NT2/D1 (cell line): Measurements from ENCODE around the gene MLH3.

ENCODE experiments used
- SUZ12 ChIP-seq: IDR thresholded peaks from 2 replicates; pipeline ENCODE4 v1.6.1; 2011; ENCODE audit not compliant: insufficient read length, insufficient read depth; ENCODE audit errors: extremely low read depth
- YY1 ChIP-seq: IDR thresholded peaks from 2 replicates; pipeline ENCODE4 v1.6.1; 2011; ENCODE audit not compliant: insufficient read length, insufficient read depth
- ZNF274 ChIP-seq: IDR thresholded peaks from 2 replicates; pipeline ENCODE4 v1.6.1; 2011; ENCODE audit warnings: mild to moderate bottlenecking, low read depth, low read length

GRCh38 chr14:74981833-74982232, 69.4 kb downstream of the MLH3 start:
- TF ChIP-seq ZNF274, result no peak
- TF ChIP-seq YY1, result no peak
- no peak for TF ChIP-seq SUZ12
